HEK293 (cell line): ENCODE measurements around the gene IGF1R.

Source experiments
- SCRT1 ChIP-seq: fragments of 450-650 bp; formaldehyde crosslinking; IDR thresholded peaks from 2 replicates; pipeline ENCODE4 v1.5.1; 2016; ENCODE audit warnings: missing biosample characterization, missing genetic modification characterization, borderline replicate concordance
- SP3 ChIP-seq: fragments of 450-650 bp; formaldehyde crosslinking; IDR thresholded peaks from 2 replicates; pipeline ENCODE4 v1.5.1; 2016; ENCODE audit warnings: missing biosample characterization, missing genetic modification characterization
- WT1 ChIP-seq: fragments of 450-650 bp; formaldehyde crosslinking; IDR thresholded peaks from 2 replicates; pipeline ENCODE4 v1.5.1; 2016; ENCODE audit warnings: missing biosample characterization, missing genetic modification characterization
- ZBTB48 ChIP-seq: fragments of 450-650 bp; formaldehyde crosslinking; IDR thresholded peaks from 2 replicates; pipeline ENCODE4 v1.5.1; 2016; ENCODE audit warnings: missing biosample characterization, missing genetic modification characterization
- ZFP69B ChIP-seq: fragments of 450-650 bp; formaldehyde crosslinking; IDR thresholded peaks from 2 replicates; pipeline ENCODE4 v1.5.1; 2016; ENCODE audit warnings: missing biosample characterization, missing genetic modification characterization
- ZNF133 ChIP-seq: fragments of 450-650 bp; formaldehyde crosslinking; IDR thresholded peaks from 2 replicates; pipeline ENCODE4 v1.5.1; 2016; ENCODE audit warnings: missing biosample characterization, missing genetic modification characterization
- ZNF239 ChIP-seq: fragments of 450-650 bp; formaldehyde crosslinking; IDR thresholded peaks from 2 replicates; pipeline ENCODE4 v1.5.1; 2016; ENCODE audit warnings: missing biosample characterization, missing genetic modification characterization
- ZNF341 ChIP-seq: fragments of 450-650 bp; formaldehyde crosslinking; IDR thresholded peaks from 2 replicates; pipeline ENCODE4; 2016; ENCODE audit warnings: low read depth, missing biosample characterization, missing genetic modification characterization
- ZNF544 ChIP-seq: fragments of 450-650 bp; formaldehyde crosslinking; IDR thresholded peaks from 2 replicates; pipeline ENCODE4 v1.5.0; 2017; ENCODE audit warnings: missing biosample characterization, missing genetic modification characterization
- ZNF548 ChIP-seq: fragments of 450-650 bp; formaldehyde crosslinking; IDR thresholded peaks from 2 replicates; pipeline ENCODE4 v1.5.1; 2016; ENCODE audit warnings: missing biosample characterization, missing genetic modification characterization
- ZNF555 ChIP-seq: fragments of 450-650 bp; formaldehyde crosslinking; conservative IDR thresholded peaks from 2 replicates; pipeline ENCODE4 v1.5.1; 2017; ENCODE audit warnings: missing biosample characterization, mild to moderate bottlenecking, missing genetic modification characterization, inconsistent platforms
- ZNF664 ChIP-seq: fragments of 450-650 bp; formaldehyde crosslinking; IDR thresholded peaks from 2 replicates; pipeline ENCODE4 v1.5.1; 2016; ENCODE audit warnings: missing biosample characterization, missing genetic modification characterization
- ZNF785 ChIP-seq: fragments of 450-650 bp; formaldehyde crosslinking; IDR thresholded peaks from 2 replicates; pipeline ENCODE4 v1.5.1; 2016; ENCODE audit warnings: missing biosample characterization, missing genetic modification characterization
- ZNF791 ChIP-seq: fragments of 450-650 bp; formaldehyde crosslinking; IDR thresholded peaks from 2 replicates; pipeline ENCODE4 v1.5.1; 2016; ENCODE audit warnings: missing biosample characterization, missing genetic modification characterization
- TF ChIP-seq, protein P1 (sequence below): fragments of 450-650 bp; formaldehyde crosslinking; IDR thresholded peaks from 2 replicates; pipeline ENCODE4 v1.5.1; 2016; ENCODE audit warnings: missing biosample characterization, missing genetic modification characterization
- TF ChIP-seq, protein P2 (sequence below): fragments of 450-650 bp; formaldehyde crosslinking; IDR thresholded peaks from 2 replicates; pipeline ENCODE4 v1.5.1; 2016; ENCODE audit warnings: missing biosample characterization, missing genetic modification characterization, borderline replicate concordance
- TF ChIP-seq, protein P3 (sequence below): fragments of 450-650 bp; IDR thresholded peaks from 2 replicates; pipeline ENCODE4 v1.5.1; 2018; ENCODE audit warnings: missing biosample characterization, mild to moderate bottlenecking, missing genetic modification characterization
- TF ChIP-seq, protein P4 (sequence below): fragments of 450-650 bp; formaldehyde crosslinking; IDR thresholded peaks from 2 replicates; pipeline ENCODE4 v1.5.1; 2016; ENCODE audit warnings: missing biosample characterization, missing genetic modification characterization
- TF ChIP-seq, protein P5 (sequence below): fragments of 450-650 bp; formaldehyde crosslinking; IDR thresholded peaks from 2 replicates; pipeline ENCODE4 v1.5.1; 2016; ENCODE audit warnings: missing biosample characterization, missing genetic modification characterization
- TF ChIP-seq, protein P6 (sequence below): fragments of 450-650 bp; formaldehyde crosslinking; IDR thresholded peaks from 2 replicates; pipeline ENCODE4; 2016; ENCODE audit warnings: missing biosample characterization, missing genetic modification characterization

Gene IGF1R

DNA sequence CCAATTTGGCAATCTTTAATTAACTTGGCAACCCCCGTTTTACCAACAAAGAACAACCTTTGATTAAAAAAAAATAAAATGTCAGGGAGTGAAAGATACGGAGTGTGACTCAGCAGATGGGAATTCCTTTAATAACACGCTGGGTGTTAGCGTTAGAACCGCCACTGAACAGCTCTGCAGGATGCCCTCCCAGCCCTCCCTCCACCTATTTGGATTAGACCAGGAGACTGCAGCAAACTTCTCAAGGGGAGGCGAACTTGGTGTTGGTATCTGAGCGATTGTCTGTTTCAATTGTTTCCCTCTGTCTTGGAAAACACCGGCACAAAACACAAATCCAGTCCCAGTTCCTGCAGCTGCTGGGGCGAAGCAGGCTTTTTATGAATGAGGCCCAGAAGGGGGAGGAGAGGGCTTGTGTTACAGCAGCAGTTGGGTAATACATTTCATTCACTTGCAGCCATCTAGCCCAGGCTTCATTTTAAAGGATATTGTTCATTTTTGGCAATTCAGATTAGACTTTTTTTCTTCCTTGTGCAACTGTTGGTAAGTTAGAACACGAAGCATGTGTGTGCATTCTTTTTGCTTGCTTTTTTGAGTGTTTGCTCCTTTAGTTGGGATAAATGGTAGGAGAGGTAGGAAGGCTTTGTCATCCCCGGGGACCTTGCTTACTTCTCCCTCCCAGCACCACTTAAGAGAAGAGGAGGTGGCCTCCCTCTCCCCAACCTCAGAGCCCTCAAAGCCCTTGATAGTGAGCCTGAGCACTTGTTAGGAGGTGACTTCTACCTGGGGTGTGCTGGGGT is 152.3 kb downstream of the IGF1R start (continued):
- TF ChIP-seq, protein P1, sequence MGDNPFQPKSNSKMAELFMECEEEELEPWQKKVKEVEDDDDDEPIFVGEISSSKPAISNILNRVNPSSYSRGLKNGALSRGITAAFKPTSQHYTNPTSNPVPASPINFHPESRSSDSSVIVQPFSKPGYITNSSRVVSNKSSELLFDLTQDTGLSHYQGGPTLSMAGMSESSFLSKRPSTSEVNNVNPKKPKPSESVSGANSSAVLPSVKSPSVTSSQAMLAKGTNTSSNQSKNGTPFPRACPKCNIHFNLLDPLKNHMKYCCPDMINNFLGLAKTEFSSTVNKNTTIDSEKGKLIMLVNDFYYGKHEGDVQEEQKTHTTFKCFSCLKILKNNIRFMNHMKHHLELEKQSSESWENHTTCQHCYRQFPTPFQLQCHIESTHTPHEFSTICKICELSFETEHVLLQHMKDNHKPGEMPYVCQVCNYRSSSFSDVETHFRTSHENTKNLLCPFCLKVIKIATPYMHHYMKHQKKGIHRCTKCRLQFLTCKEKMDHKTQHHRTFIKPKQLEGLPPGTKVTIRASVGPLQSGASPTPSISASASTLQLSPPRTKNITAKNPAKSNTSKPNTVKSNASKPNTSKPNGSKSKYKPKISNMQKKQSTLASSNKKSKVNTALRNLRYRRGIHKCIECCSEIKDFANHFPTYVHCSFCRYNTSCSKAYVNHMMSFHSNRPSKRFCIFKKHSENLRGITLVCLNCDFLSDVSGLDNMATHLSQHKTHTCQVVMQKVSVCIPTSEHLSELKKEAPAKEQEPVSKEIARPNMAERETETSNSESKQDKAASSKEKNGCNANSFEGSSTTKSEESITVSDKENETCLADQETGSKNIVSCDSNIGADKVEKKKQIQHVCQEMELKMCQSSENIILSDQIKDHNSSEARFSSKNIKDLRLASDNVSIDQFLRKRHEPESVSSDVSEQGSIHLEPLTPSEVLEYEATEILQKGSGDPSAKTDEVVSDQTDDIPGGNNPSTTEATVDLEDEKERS: no peak
- peak; percentile 96 for TF ChIP-seq WT1
- TF ChIP-seq, protein P2, sequence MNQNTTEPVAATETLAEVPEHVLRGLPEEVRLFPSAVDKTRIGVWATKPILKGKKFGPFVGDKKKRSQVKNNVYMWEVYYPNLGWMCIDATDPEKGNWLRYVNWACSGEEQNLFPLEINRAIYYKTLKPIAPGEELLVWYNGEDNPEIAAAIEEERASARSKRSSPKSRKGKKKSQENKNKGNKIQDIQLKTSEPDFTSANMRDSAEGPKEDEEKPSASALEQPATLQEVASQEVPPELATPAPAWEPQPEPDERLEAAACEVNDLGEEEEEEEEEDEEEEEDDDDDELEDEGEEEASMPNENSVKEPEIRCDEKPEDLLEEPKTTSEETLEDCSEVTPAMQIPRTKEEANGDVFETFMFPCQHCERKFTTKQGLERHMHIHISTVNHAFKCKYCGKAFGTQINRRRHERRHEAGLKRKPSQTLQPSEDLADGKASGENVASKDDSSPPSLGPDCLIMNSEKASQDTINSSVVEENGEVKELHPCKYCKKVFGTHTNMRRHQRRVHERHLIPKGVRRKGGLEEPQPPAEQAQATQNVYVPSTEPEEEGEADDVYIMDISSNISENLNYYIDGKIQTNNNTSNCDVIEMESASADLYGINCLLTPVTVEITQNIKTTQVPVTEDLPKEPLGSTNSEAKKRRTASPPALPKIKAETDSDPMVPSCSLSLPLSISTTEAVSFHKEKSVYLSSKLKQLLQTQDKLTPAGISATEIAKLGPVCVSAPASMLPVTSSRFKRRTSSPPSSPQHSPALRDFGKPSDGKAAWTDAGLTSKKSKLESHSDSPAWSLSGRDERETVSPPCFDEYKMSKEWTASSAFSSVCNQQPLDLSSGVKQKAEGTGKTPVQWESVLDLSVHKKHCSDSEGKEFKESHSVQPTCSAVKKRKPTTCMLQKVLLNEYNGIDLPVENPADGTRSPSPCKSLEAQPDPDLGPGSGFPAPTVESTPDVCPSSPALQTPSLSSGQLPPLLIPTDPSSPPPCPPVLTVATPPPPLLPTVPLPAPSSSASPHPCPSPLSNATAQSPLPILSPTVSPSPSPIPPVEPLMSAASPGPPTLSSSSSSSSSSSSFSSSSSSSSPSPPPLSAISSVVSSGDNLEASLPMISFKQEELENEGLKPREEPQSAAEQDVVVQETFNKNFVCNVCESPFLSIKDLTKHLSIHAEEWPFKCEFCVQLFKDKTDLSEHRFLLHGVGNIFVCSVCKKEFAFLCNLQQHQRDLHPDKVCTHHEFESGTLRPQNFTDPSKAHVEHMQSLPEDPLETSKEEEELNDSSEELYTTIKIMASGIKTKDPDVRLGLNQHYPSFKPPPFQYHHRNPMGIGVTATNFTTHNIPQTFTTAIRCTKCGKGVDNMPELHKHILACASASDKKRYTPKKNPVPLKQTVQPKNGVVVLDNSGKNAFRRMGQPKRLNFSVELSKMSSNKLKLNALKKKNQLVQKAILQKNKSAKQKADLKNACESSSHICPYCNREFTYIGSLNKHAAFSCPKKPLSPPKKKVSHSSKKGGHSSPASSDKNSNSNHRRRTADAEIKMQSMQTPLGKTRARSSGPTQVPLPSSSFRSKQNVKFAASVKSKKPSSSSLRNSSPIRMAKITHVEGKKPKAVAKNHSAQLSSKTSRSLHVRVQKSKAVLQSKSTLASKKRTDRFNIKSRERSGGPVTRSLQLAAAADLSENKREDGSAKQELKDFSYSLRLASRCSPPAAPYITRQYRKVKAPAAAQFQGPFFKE (tag by site-specific recombination): no peak
- no peak for TF ChIP-seq ZNF239
- no peak for TF ChIP-seq ZNF785 (tag by site-specific recombination)
- TF ChIP-seq ZNF555 (tag by site-specific recombination): no peak
- TF ChIP-seq, protein P3, sequence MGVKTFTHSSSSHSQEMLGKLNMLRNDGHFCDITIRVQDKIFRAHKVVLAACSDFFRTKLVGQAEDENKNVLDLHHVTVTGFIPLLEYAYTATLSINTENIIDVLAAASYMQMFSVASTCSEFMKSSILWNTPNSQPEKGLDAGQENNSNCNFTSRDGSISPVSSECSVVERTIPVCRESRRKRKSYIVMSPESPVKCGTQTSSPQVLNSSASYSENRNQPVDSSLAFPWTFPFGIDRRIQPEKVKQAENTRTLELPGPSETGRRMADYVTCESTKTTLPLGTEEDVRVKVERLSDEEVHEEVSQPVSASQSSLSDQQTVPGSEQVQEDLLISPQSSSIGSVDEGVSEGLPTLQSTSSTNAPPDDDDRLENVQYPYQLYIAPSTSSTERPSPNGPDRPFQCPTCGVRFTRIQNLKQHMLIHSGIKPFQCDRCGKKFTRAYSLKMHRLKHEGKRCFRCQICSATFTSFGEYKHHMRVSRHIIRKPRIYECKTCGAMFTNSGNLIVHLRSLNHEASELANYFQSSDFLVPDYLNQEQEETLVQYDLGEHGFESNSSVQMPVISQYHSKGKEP (tag by site-specific recombination): peak; percentile 50; the same call in 1 of the 2 replicates
- TF ChIP-seq, protein P4, sequence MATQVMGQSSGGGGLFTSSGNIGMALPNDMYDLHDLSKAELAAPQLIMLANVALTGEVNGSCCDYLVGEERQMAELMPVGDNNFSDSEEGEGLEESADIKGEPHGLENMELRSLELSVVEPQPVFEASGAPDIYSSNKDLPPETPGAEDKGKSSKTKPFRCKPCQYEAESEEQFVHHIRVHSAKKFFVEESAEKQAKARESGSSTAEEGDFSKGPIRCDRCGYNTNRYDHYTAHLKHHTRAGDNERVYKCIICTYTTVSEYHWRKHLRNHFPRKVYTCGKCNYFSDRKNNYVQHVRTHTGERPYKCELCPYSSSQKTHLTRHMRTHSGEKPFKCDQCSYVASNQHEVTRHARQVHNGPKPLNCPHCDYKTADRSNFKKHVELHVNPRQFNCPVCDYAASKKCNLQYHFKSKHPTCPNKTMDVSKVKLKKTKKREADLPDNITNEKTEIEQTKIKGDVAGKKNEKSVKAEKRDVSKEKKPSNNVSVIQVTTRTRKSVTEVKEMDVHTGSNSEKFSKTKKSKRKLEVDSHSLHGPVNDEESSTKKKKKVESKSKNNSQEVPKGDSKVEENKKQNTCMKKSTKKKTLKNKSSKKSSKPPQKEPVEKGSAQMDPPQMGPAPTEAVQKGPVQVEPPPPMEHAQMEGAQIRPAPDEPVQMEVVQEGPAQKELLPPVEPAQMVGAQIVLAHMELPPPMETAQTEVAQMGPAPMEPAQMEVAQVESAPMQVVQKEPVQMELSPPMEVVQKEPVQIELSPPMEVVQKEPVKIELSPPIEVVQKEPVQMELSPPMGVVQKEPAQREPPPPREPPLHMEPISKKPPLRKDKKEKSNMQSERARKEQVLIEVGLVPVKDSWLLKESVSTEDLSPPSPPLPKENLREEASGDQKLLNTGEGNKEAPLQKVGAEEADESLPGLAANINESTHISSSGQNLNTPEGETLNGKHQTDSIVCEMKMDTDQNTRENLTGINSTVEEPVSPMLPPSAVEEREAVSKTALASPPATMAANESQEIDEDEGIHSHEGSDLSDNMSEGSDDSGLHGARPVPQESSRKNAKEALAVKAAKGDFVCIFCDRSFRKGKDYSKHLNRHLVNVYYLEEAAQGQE (tag by site-specific recombination): no peak
- TF ChIP-seq SP3 (tag by site-specific recombination): no peak
- TF ChIP-seq, protein P5, sequence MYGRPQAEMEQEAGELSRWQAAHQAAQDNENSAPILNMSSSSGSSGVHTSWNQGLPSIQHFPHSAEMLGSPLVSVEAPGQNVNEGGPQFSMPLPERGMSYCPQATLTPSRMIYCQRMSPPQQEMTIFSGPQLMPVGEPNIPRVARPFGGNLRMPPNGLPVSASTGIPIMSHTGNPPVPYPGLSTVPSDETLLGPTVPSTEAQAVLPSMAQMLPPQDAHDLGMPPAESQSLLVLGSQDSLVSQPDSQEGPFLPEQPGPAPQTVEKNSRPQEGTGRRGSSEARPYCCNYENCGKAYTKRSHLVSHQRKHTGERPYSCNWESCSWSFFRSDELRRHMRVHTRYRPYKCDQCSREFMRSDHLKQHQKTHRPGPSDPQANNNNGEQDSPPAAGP (tag by site-specific recombination): no peak
- TF ChIP-seq ZNF133: no peak
- TF ChIP-seq ZNF548 (tag by site-specific recombination): no peak
- TF ChIP-seq ZFP69B (tag by site-specific recombination): no peak
- TF ChIP-seq ZNF664 (tag by site-specific recombination): no peak
- peak; percentile 90 for TF ChIP-seq ZNF341 (tag by site-specific recombination)
- TF ChIP-seq, protein P6, sequence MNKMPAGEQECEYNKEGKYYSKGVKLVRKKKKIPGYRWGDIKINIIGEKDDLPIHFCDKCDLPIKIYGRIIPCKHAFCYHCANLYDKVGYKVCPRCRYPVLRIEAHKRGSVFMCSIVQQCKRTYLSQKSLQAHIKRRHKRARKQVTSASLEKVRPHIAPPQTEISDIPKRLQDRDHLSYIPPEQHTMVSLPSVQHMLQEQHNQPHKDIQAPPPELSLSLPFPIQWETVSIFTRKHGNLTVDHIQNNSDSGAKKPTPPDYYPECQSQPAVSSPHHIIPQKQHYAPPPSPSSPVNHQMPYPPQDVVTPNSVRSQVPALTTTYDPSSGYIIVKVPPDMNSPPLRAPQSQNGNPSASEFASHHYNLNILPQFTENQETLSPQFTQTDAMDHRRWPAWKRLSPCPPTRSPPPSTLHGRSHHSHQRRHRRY: no peak
- TF ChIP-seq ZBTB48 (tag by site-specific recombination): no peak
- no peak for TF ChIP-seq ZNF544
- TF ChIP-seq SCRT1: no peak
- no peak for TF ChIP-seq ZNF791 (tag by site-specific recombination)
